Astrocyte of the spinal cord (primary cell): ENCODE measurements around the gene UBE2L3.
"Not testable (repeated sequence)": the region's sequence is repeated elsewhere in the genome, so short reads cannot be mapped to it uniquely, and the experiment has no call there.

ENCODE experiments used
- DNase-seq: peaks from one replicate; pipeline ENCODE4 v3.0.0; 2011; ENCODE audit warnings: low read depth, low spot score
- H3K4me3 ChIP-seq: 2 replicates; pipeline ENCODE4 v1.5.1; 2011; ENCODE audit warnings: low read depth, mild to moderate bottlenecking, low read length, moderate library complexity
- CTCF ChIP-seq: IDR thresholded peaks from 2 replicates; pipeline ENCODE4 v1.5.1; 2012; ENCODE audit warnings: low read depth, mild to moderate bottlenecking, low read length, inconsistent platforms
- in situ Hi-C: cut with HindIII; loops from 2 replicates; pipeline ENCODE4 v1.10.0; 2017; ENCODE audit warnings: low sequenced_read_pairs

UBE2L3 gene

GRCh38 chr22:21615731-21616130 lies 48.2 kb downstream of the UBE2L3 start:
- in situ Hi-C loops = no loop called here
- no peak overlapping the region for H3K4me3 ChIP-seq
- TF ChIP-seq CTCF = no peak
- DNase-seq = no peak

- in situ Hi-C loops, H3K4me3 ChIP-seq, DNase-seq: not testable (repeated sequence)
Observed at GRCh38 chr22:21617337-21617736, 49.8 kb downstream of the UBE2L3 start.

- no peak for DNase-seq
- in situ Hi-C loops = no loop called here
- TF ChIP-seq CTCF = no peak
- no peak overlapping the region for H3K4me3 ChIP-seq
Observed at GRCh38 chr22:21621025-21621424, 53.5 kb downstream of the UBE2L3 start.

GRCh38 chr22:21622011-21622918 lies 54.8 kb downstream of the UBE2L3 start:
- in situ Hi-C loops = no loop called here
- TF ChIP-seq CTCF = no peak
- no peak overlapping the region for H3K4me3 ChIP-seq
- DNase-seq = no peak

GRCh38 chr22:21622919-21623647 lies 55.6 kb downstream of the UBE2L3 start:
- no peak for DNase-seq
- in situ Hi-C loops = no loop called here
- TF ChIP-seq CTCF = no peak
- H3K4me3 ChIP-seq = no peak overlapping the region

GRCh38 chr22:21623648-21623970 lies 56.1 kb downstream of the UBE2L3 start:
- in situ Hi-C loops = no loop called here
- H3K4me3 ChIP-seq = no peak overlapping the region
- no peak for DNase-seq
- TF ChIP-seq CTCF = no peak
